Stimulated activated CD4-positive, alpha-beta T cell treated with anti-CD3 and anti-CD28 coated beads, Interleukin-15, amount 100 ng/mL, for 24 hours (primary cell): Measurements from ENCODE around the gene GALNT9.
"Not testable (repeated sequence)": the region's sequence is repeated elsewhere in the genome, so short reads cannot be mapped to it uniquely, and the experiment has no call there.

Experiments used
- DNase-seq: peaks from one replicate; pipeline ENCODE4 v3.0.0-alpha.2; 2020

The GALNT9 gene

DNA sequence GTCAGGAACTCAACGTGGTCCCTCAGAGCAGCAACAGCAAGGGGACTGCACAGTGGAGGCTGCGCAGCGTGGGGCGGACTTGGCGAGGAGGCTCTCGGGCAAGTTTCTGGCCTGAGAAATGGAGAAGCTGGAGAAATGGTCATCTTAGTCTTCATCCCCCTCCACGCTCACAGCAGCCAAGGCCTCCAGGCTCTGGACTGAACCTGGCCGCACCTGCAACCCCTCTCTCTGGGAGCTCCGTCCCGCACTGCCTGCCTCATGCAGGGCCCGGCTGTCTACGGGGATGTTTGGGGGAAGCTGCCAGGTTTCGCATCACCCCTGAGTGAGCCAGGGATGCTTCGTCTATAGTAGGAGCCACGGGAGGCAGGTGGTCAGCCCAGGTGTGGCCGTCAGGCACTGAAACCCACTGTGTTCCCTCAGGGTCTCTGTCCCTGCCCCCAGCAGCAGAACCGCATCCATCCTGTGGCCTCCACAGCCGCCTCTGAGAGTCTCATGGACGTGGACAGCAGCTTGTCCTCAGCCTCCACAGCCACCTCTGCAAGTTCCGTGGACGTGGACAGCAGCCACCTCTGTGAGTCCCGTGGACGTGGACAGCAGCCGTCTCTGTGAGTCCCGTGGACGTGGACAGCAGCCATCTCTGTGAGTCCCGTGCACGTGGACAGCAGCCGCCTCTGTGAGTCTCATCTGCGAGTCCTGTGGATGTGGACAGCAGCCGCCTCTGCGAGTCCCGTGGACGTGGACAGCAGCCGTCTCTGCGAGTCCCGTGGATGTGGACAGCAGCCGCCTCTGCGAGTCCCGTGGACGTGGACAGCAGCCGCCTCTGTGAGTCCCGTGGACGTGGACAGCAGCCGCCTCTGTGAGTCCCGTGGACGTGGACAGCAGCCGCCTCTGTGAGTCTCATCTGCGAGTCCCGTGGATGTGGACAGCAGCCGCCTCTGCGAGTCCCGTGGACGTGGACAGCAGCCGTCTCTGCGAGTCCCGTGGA is 29.1 kb upstream of the GALNT9 start:
- not testable (repeated sequence) for DNase-seq

DNA sequence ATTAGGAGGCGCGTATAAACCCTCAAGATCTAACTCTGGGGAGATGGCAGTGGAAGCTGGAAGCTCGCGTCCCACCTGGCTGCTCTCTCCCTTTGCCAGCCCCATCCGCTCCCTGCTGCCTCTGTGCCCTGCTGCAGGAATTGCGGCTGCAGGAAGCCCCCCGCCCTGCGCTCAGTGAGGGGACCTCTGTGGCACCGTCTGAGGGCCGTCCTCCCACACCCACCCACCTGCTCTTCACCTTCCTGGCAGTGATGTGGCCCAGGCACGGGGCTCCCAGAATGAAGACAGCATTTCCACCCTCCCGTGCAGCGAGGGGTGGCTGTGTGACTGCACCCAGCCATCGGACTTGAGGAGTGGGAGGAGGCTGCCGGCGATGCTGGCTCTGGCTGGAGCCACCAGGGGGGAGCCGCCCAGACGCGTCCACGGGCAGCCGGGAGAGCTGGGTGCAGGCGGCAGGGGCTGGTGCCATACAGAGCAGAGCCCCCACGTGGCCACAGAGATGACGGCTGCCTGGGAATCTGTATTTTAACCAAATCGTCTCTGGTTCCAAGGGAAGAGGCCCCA is 28.3 kb upstream of the GALNT9 start:
- DNase-seq = no peak

DNA sequence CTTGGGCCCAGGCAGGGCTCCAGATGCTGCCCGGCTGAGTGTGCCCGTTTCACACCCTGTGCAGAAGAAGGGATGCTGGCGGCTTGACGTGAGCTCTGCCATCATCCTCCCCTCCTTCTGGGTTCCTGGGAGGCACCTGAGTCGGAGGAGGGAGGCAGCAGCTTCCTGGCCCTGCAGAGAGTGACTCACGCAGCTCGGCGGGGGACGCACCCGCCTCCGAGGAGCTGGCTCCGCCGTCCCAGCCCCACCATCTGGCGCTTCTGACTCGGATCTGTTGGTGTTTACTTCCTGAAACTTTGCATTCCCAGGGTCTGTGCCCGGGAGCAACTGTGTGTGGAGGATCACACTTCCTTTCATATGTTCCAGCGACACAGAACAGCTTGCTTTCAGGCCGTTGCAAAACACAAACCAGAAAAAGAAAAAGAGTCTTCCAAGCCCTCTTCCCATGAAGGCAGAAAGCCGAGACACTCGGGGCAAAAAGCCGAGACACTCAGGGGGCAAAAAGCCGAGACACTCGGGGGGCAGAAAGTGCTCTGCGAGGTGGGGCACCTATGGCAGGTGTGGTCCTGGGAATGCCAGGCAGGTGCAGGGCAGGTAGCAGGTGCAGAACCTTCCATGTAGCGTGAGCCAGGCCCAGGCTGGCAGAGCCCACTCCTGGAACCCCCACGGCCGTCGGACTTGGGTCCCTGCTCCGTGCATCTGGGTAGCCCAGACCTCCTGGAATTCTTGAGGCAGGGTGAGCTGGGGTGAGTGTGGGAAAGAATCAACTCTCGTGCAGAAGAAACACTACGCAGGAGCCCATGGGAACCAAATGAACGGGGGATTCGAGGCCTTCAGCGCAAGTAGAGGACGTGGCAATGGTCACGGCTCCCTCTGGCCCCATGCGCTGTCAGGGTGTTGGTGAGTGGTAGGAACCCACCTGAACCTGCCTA is 27.6 kb upstream of the GALNT9 start:
- DNase-seq = peak; percentile 20

DNA sequence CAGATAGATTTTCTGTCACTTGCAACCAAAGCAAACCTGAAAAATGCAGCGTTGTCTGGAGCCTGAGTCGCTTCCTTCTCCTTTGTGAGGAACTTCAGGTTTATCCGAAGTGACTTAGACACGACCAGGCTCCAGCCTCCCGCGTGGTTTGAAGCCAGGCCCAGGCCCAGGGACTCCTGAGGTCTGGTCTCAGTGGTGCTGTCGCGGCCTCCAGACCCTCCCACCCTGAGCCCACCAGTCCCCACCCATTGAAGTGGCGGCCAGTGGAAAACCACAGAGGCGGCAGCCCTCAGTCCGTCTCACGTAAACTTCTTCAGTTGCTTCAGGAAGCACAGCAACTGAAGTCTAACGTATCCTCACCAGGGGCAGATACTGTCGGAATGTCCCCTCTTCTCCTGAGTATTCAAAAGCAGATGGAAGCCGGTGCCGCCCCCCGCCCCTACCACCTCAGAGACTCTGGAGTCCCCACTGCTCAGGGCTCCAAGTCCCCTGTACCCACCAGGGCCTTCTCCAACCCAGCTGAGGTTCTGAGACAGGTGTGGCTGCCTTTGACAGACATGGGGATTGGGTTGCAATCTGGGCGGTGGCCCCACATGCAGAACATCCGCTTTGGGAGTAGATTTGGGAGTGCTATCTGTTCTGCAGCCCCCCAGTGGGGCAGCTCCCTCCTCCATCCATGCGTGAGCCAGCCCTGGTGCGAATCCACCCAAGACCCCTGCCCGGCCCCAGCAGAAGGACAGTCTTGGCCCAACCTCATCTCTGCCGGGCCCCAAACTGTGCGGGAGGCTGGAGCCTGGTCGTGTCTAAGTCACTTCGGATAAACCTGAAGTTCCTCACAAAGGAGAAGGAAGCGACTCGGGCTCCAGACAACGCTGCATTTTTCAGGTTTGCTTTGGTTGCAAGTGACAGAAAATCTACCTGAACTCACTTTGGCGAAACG is 26.6 kb upstream of the GALNT9 start:
- no peak for DNase-seq

DNA sequence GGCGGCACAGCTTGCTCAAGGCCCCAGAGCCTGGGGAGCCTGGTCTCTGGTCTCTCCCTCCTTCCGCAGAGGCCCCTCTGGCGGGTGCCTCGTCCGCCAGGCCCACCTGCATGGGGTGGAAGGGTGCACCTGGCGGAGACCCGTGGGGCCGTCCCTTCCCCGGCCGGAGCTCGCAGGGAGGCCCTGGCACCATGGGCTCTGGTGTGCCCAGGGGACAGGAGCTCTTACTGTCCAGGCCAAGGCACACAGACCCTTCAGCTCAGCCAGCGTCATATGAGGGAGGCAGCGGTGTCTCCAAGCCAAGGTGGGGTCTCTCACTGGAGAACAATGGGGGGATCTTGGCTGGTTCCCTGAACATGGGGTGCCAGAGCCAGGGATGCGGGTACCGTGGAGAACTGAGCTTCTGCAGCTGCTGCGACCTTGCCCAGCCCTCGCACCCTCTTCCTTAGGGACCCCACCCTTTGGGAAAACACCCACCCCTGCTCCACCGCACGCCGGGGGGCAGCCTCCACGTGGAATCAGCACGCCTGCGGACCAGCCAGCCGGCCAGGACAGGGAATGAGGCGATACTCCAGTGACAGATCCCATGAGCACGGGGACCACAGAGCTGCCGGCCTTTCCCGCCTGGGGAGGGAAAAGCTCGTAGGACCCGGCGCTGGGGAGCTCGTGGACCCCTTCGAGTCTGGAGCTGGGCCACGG is 25.7 kb upstream of the GALNT9 start:
- DNase-seq = no peak

DNA sequence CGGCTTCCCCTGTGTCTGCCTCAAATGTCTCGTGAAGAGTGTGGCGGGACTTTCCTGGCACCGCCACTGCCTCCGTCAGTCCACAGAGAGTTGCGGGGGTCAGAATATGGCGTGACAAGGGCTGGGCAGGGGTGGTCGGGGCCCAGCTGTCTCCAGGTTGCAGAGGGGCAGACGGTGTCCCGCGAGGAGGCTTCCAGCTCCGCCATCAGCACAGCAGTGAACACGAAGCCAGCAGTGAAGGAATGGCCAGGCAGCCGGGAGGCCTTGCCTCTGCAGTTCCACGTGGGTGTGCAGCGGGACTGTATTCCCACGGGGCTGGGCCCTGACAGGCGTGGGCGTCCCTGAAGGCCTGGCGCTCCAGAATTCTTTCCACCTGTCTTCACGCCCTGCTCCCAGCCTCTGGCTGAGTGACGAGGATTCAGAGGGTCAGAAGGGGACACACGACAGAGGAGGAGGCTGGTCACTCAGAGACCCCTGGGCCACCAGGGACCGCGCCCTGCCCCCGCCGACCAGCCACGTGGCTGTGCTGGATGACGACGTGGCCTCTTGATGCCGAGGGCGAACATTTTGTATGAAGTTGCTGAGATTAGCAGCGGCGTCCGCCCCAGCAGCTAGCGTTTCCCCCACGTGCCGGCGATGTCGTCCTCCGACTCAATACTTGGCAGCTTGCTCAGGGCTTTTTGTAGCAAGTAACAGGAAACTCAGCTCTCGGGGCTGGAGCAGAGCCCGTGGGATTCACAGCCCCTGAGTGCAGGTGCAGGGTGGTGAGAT is 25.0 kb upstream of the GALNT9 start:
- no peak for DNase-seq

DNA sequence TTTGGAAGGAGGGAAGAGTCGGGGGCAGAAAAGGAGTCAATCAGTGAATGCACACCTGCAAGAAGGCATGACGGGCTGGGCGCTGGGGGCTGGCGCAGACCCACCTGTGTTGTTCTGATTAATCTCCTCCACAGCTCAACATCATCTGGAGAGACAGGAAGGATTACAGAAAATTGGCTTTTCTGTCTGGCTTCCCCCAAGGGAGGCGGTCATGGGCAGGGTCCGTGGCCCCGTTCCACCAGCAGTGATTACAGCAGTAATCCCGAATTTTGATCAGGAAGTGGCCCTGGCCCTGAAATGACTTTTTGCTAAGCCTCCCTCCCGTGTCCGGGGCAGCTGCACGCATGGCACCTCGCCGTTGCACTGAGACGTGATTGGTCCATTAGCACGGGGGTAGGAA is 24.4 kb upstream of the GALNT9 start:
- no peak for DNase-seq

DNA sequence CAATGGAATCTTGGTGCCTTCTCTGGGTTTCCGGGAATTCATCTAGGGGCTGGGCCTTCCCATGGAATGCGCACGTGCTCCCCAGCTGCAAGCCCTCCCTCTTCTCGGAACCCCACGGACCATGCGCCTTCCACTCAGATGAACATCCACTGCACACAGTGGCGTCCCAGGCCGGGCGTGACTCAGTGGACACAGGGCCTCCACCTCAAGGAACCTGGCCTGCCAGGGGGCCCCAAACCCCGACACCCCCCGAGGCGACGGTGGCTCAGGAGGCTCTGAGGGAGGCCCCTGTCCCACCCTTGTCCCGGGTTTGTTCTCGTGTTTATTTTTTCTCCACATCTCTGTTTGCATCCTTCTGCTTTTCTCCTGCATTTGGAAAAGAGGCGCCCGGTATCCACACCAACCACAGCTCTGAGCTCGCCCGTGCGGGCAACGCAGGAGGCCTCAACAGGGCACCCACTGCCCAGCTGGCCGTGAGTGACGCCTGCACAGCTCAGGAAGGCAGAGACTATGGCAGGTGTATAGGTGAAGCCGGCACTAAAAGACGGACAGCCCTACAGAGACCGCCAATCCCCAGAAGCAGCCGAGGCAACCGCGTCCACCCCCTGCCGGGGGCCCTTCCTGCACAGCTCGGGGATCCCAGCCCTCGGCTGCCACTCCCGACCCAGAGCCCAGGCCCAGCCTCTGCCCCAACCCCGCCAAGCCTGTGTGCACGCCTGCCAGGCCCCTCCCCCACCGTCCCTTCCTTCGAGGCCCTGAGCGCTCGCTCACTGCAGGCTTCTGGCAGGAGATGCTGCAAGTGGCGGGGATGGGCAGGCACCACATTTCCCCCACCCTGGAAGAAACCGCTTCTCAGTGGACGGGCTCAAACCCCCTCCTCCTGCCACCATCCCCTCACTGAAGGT is 23.8 kb upstream of the GALNT9 start:
- no peak for DNase-seq

DNA sequence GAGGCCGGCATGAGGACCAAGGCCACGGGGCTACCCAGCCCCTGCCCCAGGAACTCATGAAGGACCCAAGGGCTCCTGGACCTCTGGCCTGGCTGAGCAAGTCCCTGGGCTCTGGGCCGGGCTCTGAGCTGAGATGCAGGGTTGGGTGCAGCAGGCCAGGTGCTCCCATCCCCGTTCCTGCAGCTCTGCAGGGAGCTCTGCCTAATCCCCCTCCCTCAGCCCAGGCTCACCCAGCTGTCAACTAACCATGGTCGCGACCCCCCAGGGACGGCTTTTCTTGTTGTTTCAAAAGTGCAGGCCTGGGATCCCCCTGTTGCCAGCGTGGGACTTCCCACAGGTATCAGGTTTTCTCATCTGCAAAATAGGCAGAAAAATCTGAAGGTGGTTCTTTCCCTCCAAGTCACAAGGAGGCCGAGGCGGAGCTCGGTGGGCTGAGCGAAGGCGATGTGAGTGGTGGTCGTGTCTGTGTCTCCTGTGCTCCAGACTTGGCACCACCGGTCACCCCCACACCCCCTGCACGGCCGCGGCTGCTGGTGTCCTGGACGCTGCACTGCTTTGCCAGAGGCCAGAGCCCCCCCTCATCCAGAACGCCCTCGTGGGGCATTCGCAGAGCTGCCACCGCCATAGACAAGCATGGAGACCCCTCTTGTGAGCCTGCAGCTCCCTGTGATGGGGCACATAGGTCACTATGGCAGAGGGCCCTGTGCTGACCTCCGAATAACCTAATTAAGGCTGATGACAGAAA is 22.5 kb upstream of the GALNT9 start:
- no peak for DNase-seq

DNA sequence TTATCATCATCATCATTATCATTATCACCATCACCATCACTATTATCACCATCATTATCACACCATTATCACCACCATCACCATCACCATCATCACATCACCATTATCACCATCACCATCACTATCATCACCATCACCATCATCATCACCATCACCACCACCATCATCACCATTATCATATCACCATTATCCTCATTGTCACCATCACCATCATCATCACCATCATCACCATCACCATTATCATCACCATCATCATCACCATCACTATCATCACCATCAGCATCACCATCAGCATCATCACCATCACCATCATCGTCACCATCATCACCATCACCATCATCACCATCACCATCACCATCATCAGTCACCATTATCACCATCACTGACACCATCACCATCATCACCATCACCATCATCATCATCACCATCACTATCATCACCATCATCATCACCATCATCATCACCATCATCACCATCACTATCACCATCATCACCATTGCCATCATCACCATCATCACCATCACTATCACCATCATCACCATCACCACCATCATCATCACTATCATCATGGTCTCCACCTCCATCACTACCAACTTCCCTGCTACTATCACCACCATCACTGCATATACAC is 20.2 kb upstream of the GALNT9 start:
- no peak for DNase-seq

DNA sequence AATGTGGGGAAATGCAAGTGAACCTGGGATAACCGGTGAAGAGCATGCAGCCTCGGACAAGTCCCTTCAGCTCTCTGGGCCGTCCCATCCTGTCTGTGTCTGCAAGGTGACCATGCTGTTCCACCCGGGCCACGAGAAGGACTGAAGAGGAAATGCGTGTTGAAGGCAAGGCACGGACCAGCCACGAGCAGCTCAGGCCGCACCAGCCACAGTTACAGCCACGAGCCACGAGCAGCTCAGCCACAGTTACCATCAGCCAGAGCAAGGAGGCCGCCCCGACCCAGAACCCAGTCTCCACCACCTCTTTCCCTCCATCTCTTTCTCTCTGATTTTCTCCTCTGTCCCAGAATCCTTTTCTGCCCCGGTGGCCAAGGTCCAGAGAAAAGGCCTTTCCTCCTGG is 18.8 kb upstream of the GALNT9 start:
- no peak for DNase-seq

DNA sequence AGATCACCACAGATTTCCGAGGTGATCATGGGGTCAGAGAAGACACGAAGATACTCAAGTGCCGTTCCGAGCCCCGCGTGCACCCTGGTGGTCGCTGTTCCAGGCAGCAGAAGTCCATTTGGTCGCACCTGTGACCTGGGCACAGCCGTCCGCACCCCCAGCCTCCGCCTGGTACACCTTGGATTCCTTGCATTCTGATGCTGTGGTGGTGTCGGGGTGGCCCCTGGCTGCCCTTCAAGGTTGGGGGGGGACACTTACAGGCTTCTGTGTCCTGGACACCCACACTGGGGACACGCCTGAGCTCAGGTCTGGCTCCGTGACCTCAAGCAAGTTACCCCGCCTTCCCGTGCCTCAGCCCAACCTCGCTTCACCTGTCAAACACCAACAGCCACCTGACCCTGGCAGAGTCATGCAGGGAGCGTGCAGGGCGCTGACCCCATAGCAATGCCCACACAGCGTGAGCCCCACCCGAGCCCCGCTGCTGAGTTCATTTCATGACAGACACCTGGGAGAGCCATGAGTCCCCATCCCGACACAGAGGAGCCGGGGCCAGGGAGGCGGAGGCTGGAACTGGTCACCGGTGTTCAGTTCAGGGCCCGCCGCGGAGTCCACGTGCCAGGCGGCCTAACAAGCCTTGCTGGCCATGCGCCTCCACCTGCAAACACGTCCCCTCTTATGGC is 17.9 kb upstream of the GALNT9 start:
- DNase-seq = no peak

DNA sequence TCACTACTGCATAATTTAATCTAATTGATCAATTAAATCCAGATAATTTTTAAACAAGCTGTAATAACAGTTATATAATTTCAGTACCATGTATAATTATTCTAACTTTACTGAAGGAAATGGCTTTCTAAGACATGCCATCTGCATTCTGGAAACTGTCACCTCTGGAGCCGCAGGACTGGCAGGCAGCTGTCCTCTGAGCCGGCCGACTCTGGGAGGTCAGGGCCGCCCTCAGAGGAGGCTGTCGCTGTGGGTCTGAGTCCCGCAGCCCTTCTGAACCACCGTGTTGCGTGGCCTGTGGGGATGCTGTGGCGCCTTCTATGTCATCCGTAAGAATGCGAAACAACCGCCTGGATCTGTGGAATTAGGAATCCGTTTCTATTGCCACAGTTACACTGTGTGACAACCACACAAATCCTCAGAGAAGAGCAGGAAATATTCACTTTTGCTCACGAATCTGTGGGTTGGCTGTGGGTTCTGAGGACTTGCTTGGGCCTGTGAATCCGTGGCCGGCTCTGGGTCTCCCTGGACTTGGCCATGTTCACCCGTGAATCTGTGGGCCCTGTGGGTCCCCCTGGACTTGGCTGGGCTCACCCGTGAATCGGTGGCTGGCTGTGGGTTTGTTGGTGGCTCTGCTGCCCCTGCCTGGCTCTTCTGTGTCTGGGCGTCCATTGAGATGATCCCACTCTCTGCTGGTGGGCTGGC is 17.2 kb upstream of the GALNT9 start:
- no peak for DNase-seq

DNA sequence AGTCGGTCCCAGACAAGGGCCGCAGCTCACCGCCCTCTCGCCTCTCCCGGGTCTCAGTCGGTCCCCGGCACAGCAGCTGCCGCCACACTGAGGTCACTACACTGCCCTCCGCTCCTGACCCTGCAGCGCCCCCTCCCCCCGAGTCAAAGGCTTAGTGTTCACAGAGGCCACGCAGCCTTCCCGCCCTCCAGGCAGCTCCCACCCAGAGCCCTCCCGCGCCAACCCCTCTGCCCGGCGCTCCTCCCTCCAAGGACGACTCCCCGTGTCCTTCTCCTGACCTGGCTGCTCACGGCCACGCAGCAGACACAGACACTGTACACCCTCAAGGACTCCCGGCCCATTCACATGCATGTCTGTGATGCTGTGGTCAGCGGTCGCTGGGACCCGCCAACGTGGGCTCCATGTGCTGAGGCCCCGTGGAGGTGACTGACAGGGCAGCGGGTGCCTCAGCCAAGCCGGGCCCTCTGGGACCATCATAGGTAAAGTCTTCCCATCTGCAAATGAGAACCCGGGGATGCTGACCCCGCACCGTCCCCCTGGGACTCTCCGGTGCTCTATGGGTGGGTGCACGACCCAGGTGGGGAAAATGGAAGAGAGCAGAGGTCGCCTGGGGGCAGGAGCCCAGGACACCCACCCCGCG is 16.3 kb upstream of the GALNT9 start:
- DNase-seq = no peak

DNA sequence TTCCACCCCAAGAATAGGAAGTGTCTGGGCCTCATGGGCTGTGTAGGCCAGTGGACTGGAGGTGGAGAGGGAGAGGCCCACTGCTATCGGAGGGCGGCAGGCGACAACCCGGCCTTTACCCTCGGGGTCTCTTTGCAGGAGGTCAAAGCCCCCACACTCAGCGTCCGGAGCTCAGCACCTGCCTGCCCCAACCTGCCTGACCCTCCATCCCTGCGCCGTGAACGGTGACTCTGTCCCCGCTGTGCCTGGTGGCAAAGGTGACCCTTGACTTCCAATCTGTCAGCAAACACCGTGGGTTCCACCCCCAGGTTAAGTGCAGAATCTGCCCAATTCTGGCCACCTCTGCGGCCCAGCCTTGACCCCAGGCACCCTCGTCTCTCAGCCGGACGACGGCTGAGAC is 15.7 kb upstream of the GALNT9 start:
- DNase-seq = no peak

DNA sequence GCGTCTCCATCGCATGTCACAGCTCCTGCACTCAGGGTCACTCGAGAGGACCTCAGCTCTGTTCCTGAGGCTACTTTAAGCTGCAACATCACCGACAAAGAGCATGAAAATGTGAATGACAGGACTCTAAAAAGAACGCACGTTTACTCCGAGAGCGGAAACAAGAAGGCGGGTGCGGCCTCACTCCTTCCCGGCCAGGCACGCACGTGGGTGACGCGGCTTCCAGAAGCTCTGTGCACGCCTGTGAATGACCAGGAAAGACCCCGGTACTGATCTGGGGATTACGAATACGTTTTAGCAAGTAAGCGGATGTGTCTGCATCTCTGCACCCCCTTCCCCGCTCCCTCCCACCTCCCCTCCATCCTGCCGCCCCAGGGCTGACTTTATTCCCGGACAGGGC is 15.2 kb upstream of the GALNT9 start:
- no peak for DNase-seq

DNA sequence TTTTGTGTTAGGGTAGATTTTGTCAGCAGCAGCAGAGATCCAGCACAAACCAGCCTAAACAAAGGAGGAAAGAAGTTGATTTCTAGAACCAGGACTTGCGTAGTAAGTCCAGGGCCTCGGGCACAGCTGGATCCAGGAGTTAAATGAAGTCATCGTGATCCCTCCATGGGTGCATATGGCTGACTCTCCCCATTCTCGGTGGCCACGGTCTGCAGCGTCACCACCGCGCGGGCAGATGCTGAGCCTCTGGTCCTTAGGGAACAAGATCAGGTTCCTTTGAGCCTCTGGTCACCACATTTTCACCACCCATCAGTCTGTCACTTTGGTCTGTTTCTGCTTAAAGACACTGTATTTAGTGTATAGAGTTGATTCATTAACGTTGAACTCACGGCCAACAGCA is 14.8 kb upstream of the GALNT9 start:
- DNase-seq = no peak
